Measurements from ENCODE around the gene CHGA. TPM values are rescaled to one million over a fixed set of nuclear protein-coding genes. Genes with fewer than 3 reads are reported as not detected.
A peak's percentile ranks its signal among the peaks of the same experiment; 100 is the strongest.

The CHGA gene
- total and polyA plus RNA-seq, 7 donors = 0.04 to 0.87 (median 0.15) TPM; not detected in 3

DNA sequence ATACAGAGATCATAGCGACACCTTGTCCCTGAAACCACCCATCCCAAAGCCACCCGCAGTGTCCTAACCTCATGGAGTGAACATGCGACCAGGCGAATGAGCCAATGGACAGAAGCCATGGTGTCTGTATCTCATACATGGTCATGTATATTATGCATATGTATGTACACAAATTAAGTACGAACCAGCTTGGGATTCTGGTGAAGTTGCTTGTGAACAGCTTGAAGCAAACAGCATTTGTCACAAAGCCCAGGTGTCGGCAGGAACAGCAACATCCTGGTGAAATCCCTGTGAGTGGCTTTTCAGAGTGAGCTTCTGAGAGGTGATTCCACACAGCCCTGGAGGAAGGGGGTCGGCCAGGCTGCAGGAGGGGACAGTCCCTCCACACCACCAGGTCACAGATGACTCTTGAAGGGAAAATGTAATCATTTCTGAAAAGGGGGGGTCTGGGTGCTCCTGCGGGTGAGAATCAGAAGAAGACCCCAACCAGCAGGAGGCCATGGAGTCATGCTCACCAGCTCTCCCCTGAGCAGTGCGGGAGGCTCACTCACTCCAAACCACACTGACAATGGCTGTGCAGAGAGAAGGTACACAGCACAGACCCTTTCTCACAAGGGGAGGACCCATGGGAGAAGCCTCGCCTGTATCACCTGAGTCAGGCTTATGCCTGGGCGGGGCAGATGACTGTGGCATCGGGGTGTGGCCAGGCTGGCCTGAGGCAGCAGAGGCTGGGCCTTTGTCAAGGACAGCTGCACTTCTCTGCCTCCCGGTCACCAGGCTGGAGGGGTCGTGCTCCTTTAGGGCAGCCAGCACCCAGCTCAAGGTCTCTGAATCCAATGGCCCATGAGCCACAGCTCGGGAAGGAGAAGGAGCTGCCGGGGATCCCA lies 14.3 kb downstream of the CHGA start:
- Histone ChIP-seq H3K4me1 (no peaks in the 10 kb centered on the region), H3K27ac (no peak overlapping the region), H3K36me3 (ENCODE audit: insufficient read depth in 1 of 2, low read depth in 1 of 2) (no peaks in the 10 kb centered on the region), H3K9me3 (no peaks in the 10 kb centered on the region), H3K27me3 (ENCODE audit: insufficient read depth in 3 of 3, low read length in 2 of 3) (no peaks in the 10 kb centered on the region), H3K4me3 (no peak overlapping the region)
- DNase-seq = peak in 1 of 2 donors; percentile 50
- TF ChIP-seq, protein P1, sequence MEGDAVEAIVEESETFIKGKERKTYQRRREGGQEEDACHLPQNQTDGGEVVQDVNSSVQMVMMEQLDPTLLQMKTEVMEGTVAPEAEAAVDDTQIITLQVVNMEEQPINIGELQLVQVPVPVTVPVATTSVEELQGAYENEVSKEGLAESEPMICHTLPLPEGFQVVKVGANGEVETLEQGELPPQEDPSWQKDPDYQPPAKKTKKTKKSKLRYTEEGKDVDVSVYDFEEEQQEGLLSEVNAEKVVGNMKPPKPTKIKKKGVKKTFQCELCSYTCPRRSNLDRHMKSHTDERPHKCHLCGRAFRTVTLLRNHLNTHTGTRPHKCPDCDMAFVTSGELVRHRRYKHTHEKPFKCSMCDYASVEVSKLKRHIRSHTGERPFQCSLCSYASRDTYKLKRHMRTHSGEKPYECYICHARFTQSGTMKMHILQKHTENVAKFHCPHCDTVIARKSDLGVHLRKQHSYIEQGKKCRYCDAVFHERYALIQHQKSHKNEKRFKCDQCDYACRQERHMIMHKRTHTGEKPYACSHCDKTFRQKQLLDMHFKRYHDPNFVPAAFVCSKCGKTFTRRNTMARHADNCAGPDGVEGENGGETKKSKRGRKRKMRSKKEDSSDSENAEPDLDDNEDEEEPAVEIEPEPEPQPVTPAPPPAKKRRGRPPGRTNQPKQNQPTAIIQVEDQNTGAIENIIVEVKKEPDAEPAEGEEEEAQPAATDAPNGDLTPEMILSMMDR (IDR thresholded peaks at IDR 0.05) = no peak
- ATAC-seq = no peak
- 87 to 88% (median 88%) methylated on average over 16 of the region's 16 CpGs for WGBS, 3 donors
- intact Hi-C loops (cut with DNase I) = no loop called here

DNA sequence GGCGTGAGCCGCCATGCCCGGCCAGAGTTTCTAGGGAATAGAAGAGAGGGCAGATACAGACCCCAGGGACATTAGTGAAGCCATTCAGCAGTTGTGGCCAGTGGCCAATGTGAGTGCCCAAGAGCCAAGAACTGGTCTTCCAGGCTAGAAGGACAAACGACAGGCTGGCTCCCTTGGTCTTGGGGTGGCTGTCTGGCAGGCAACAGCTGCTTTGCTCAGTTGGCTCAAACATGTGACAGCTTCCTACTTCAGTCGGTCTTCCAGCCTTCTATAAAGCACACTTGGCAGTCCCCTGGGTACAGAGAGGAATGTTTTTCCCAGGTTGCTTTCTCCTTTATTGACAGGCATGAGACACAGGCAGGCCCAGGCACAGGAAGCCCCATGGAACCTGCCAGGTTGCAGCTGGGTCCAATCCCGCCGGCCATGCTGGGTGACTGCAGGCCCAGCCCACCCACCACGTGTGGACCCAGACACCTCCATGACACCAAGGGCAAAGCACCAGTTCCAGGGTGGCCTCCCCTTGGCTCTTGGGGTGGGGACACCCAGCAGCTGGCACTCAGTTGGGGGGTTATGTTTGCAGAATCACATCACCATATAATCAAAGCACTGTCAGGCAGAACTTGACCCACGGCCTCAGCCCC lies 15.4 kb downstream of the CHGA start:
- Histone ChIP-seq H3K4me1 (no peaks in the 10 kb centered on the region), H3K27ac (no peak overlapping the region), H3K27me3 (ENCODE audit: insufficient read depth in 3 of 3, low read length in 2 of 3) (no peaks in the 10 kb centered on the region), H3K9me3 (no peaks in the 10 kb centered on the region), H3K36me3 (ENCODE audit: insufficient read depth in 1 of 2, low read depth in 1 of 2) (no peaks in the 10 kb centered on the region), H3K4me3 (no peak overlapping the region)
- intact Hi-C loops (cut with DNase I) = no loop called here
- TF ChIP-seq, protein P1 (IDR thresholded peaks at IDR 0.05) = no peak
- ATAC-seq (no peak), DNase-seq (peak in 1 of 2 donors; percentile 24)
- 52 to 58% (median 54%) methylated on average over 9 of the region's 9 CpGs for WGBS, 3 donors

- Histone ChIP-seq H3K4me3 (no peak overlapping the region), H3K4me1 (no peaks in the 10 kb centered on the region), H3K27ac (no peak overlapping the region), H3K36me3 (ENCODE audit: insufficient read depth in 1 of 2, low read depth in 1 of 2) (no peaks in the 10 kb centered on the region), H3K27me3 (ENCODE audit: insufficient read depth in 3 of 3, low read length in 2 of 3) (no peaks in the 10 kb centered on the region), H3K9me3 (no peaks in the 10 kb centered on the region)
- DNase-seq (peak in 1 of 2 donors; percentile 40), ATAC-seq (no peak)
- TF ChIP-seq, protein P1 (IDR thresholded peaks at IDR 0.05) = no peak
- intact Hi-C loops (cut with DNase I) = no loop called here
- 90 to 92% (median 90%) methylated on average over 27 of the region's 27 CpGs for WGBS, 3 donors
Observed at GRCh38 chr14:92938890-92939671, 16.1 kb downstream of the CHGA start.

DNA sequence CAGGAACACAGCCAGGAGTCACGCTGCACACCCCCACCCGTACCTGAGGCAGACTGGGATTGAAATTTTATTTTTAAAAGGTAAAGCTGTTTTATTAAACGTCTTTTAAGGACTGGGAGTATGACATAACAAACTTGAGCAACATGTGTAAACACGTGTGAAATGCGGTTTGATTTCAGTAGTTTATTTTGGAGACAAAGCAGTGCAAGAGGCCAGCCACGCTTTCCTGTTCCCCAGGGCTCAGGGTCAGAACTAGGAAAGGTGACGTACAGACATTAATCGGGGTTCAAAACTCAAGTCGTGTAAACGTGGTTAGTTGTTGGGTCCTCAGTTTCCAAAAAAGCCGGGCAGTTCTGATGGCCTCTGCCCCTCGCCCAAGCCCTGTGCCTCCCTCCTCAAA lies 16.7 kb downstream of the CHGA start:
- H3K4me3 ChIP-seq = no peak overlapping the region
- H3K27ac ChIP-seq = no peak overlapping the region
- peaks cover 0 to under 1% of the 10 kb centered on the region in 2 donors for H3K36me3 ChIP-seq (ENCODE audit: insufficient read depth in 1 of 2, low read depth in 1 of 2)
- no peaks in the 10 kb centered on the region for H3K27me3 ChIP-seq (ENCODE audit: insufficient read depth in 3 of 3, low read length in 2 of 3)
- H3K9me3 ChIP-seq = no peaks in the 10 kb centered on the region
- DNase-seq = no peak
- TF ChIP-seq, protein P1 (IDR thresholded peaks at IDR 0.05) = no peak
- 89 to 93% (median 92%) methylated on average over 12 of the region's 12 CpGs for WGBS, 3 donors
- ATAC-seq = no peak
- H3K4me1 ChIP-seq = no peaks in the 10 kb centered on the region
- intact Hi-C loops (cut with DNase I) = no loop called here
